GM12878 (cell line): ENCODE data around the gene SNAPC3. TPM values are rescaled to one million over a fixed set of nuclear protein-coding genes. Genes with fewer than 3 reads are reported as not detected.
A peak's percentile ranks its signal among the peaks of the same experiment; 100 is the strongest.

ENCODE experiments used
- ATAC-seq: fragments of 200-7000 bp; cut with Tn5 transposase; 3 replicates; pipeline ENCODE4 v1.9.1; 2020; ENCODE audit warnings: mild to moderate bottlenecking, moderate library complexity
- BruUV-seq: library from RNA; stranded (reverse); fragments of 400-500 nt; replicated peaks from 2 replicates; lab custom pipeline; 2021; lab: Mats Ljungman, UMichigan
- CTCF ChIA-PET: fragments of 300-600 bp; sonication (Branson Sonifier 250); formaldehyde crosslinking; extraction: SDS; loops from one replicate; lab custom pipeline; 2021; ENCODE audit warnings: inconsistent platforms; lab: Yijun Ruan, JAX
- POLR2A ChIA-PET: fragments of 350-600 bp; formaldehyde crosslinking; extraction: SDS; loops from one replicate; lab custom pipeline; 2021; ENCODE audit warnings: inconsistent platforms; lab: Charles Lee
- RAD21 ChIA-PET: fragments of 300-600 bp; sonication (Branson Sonifier 250); formaldehyde crosslinking; loops from one replicate; lab custom pipeline; 2023; ENCODE audit warnings: antibody characterized with exemption; ENCODE audit not compliant: unreplicated experiment; lab: Charles Lee
- SMC1A ChIA-PET: fragments of 300-600 bp; sonication (Branson Sonifier 250); formaldehyde crosslinking; loops from one replicate; lab custom pipeline; 2023; ENCODE audit not compliant: unreplicated experiment, uncharacterized antibody; lab: Charles Lee
- DNase-seq: peaks from one replicate; pipeline ENCODE4 v3.0.0-alpha.2; 2011; ENCODE audit warnings: low read depth, low spot score
- FAIRE-seq: peaks from 3 replicates; lab custom pipeline; 2011; peaks lifted over from hg19 to GRCh38; lab: Jason Lieb, UNC
- H2AFZ ChIP-seq: 2 replicates; pipeline ENCODE4 v1.6.0; 2011; ENCODE audit warnings: low read depth, low read length, control low read depth; ENCODE audit not compliant: control insufficient read depth
- H3K27ac ChIP-seq: 2 replicates; pipeline ENCODE4 v1.5.1; 2011; ENCODE audit warnings: control low read depth; ENCODE audit not compliant: control insufficient read depth, insufficient read depth
- H3K27me3 ChIP-seq, 2 experiments: replicated peaks in 1 of 2; 2 replicates each; pipeline versions ENCODE4 v1.6.0 to v1.6.1; 2011; ENCODE audit warnings: low read length in 1 of 2; ENCODE audit not compliant: control insufficient read depth in 2 of 2, insufficient read depth in 2 of 2
- H3K36me3 ChIP-seq, 2 experiments: 2 replicates each; pipeline ENCODE4 v1.5.1; 2011; ENCODE audit warnings: low read length in 1 of 2; ENCODE audit not compliant: control insufficient read depth in 2 of 2, insufficient read depth in 2 of 2
- H3K4me1 ChIP-seq: 2 replicates; pipeline ENCODE4 v1.6.1; 2011; ENCODE audit warnings: mild to moderate bottlenecking, low read length, moderate library complexity, mixed read lengths; ENCODE audit not compliant: control insufficient read depth, insufficient read depth
- H3K4me2 ChIP-seq: 2 replicates; pipeline ENCODE4 v1.6.0; 2011; ENCODE audit warnings: control low read depth; ENCODE audit not compliant: control insufficient read depth, insufficient read depth
- H3K4me3 ChIP-seq: fragments of 200-600 bp; sonication (generic); 2 replicates; pipeline ENCODE4 v1.5.1; 2016
- H3K79me2 ChIP-seq: 2 replicates; pipeline ENCODE4 v1.6.0; 2011; ENCODE audit warnings: low read length; ENCODE audit not compliant: control insufficient read depth, insufficient read depth
- H3K9ac ChIP-seq: 2 replicates; pipeline ENCODE4 v1.8.0; 2011; ENCODE audit warnings: low read length, control low read depth, mixed read lengths; ENCODE audit not compliant: control insufficient read depth, insufficient read depth
- H3K9me3 ChIP-seq: replicated peaks from 3 replicates; pipeline ENCODE4 v1.5.1; 2011; ENCODE audit warnings: mild to moderate bottlenecking, low read length; ENCODE audit not compliant: control insufficient read depth, insufficient read depth
- H4K20me1 ChIP-seq: 2 replicates; pipeline ENCODE4 v1.6.0; 2011; ENCODE audit not compliant: control insufficient read depth, insufficient read depth
- BCL11A ChIP-seq: IDR thresholded peaks from 2 replicates; pipeline ENCODE4 v1.6.1; 2011; ENCODE audit warnings: low read depth, low read length
- CREB1 ChIP-seq: IDR thresholded peaks from 2 replicates; pipeline ENCODE4 v1.6.1; 2012; ENCODE audit warnings: low read depth, mild to moderate bottlenecking, inconsistent platforms
- EGR1 ChIP-seq, 2 experiments: IDR thresholded peaks; 1 replicate in 1 of 2; 2 replicates in 1 of 2; pipeline ENCODE4 v1.6.1; 2011 to 2012; ENCODE audit warnings: low read depth in 2 of 2, low read length in 2 of 2, borderline replicate concordance in 1 of 2, mild to moderate bottlenecking in 1 of 2, moderate library complexity in 1 of 2
- FOXM1 ChIP-seq: IDR thresholded peaks from 2 replicates; pipeline ENCODE4 v1.6.1; 2012; ENCODE audit warnings: low read depth, mild to moderate bottlenecking, inconsistent platforms, low read length, moderate library complexity
- MEF2B ChIP-seq: fragments of 450-650 bp; IDR thresholded peaks from 2 replicates; pipeline ENCODE4 v1.6.1; 2018; ENCODE audit warnings: mild to moderate bottlenecking, moderate library complexity; ENCODE audit not compliant: partially characterized antibody, poor library complexity, severe bottlenecking
- NFIC ChIP-seq: IDR thresholded peaks from 2 replicates; pipeline ENCODE4 v1.6.1; 2012; ENCODE audit warnings: low read depth, mild to moderate bottlenecking, inconsistent platforms, low read length, moderate library complexity
- POLR2AphosphoS5 ChIP-seq: IDR thresholded peaks from 2 replicates; pipeline ENCODE4 v1.6.1; 2011; ENCODE audit warnings: mild to moderate bottlenecking, low read length, inconsistent platforms
- RAD21 ChIP-seq: IDR thresholded peaks from 2 replicates; pipeline ENCODE4 v1.6.1; 2011; ENCODE audit warnings: mild to moderate bottlenecking, low read depth, low read length, moderate library complexity; ENCODE audit not compliant: insufficient read depth
- ZNF217 ChIP-seq: fragments of 450-650 bp; IDR thresholded peaks from 2 replicates; pipeline ENCODE4 v1.6.1; 2017; ENCODE audit warnings: antibody characterized with exemption, mild to moderate bottlenecking
- WGBS: methylation state at CpG from one replicate; pipeline ENCODE4 v1.1.6; 2016; ENCODE audit warnings: low lambda C conversion rate; ENCODE audit not compliant: insufficient replicate concordance, insufficient coverage; ENCODE audit errors: missing lambda C conversion rate; 5-methylcytosine and 5-hydroxymethylcytosine counted together
- in situ Hi-C: fragments of 300-500 bp; cut with MboI; formaldehyde crosslinking; loops from 9 replicates; pipeline ENCODE4 v1.14.3; 2018; ENCODE audit warnings: mixed read lengths
- intact Hi-C: fragments of 100-400 bp; cut with micrococcal nuclease; formaldehyde crosslinking; loops from one replicate; pipeline ENCODE4 v1.14.2; 2022; ENCODE audit not compliant: unreplicated experiment
- polyA plus RNA-seq, 11 experiments: library from polyadenylated mRNA; depleted of rRNA in 4 of 11; unstranded in 6 of 11; stranded (reverse) in 5 of 11; fragments of >200 nt; fragmentation: Nextera tagmentation in 4 of 11; fragmentation: Illumina TruSeq in 1 of 11; extraction: Ambion mirVana in 4 of 11; extraction: Trizol in 1 of 11; gene quantifications; 1 replicate in 1 of 11; 2 replicates in 10 of 11; pipeline versions ENCODE4 v1.2.1 to v1.2.3, GENCODE V29; 2011 to 2016; ENCODE audit warnings: inconsistent platforms in 2 of 11, missing spikeins in 2 of 11, low read depth in 1 of 11
- total RNA-seq, 4 experiments: library from RNA; depleted of rRNA in 3 of 4; stranded (reverse); fragments of >200 nt in 3 of 4; fragmentation: Illumina TruSeq in 1 of 4; extraction: Trizol in 1 of 4; gene quantifications; 2 replicates each; pipeline versions ENCODE4 v1.2.1 to v1.2.3, GENCODE V29; 2013 to 2021
- TF ChIP-seq, protein P1 (sequence below): IDR thresholded peaks from 2 replicates; pipeline ENCODE4 v1.6.1; 2012; ENCODE audit warnings: low read depth, low read length, improper control_type of control experiment
- TF ChIP-seq, protein P2 (sequence below): IDR thresholded peaks from 2 replicates; pipeline ENCODE4 v1.6.1; 2011; ENCODE audit warnings: low read depth, low read length, improper control_type of control experiment, borderline replicate concordance
- TF ChIP-seq, protein P3 (sequence below): IDR thresholded peaks from 2 replicates; pipeline ENCODE4 v1.6.1; 2012; ENCODE audit warnings: low read length, inconsistent platforms
- TF ChIP-seq, protein P4 (sequence below): fragments of 450-650 bp; IDR thresholded peaks from 2 replicates; pipeline ENCODE4 v1.6.1; 2017; ENCODE audit warnings: mild to moderate bottlenecking, low read depth, inconsistent platforms; ENCODE audit not compliant: poor library complexity, severe bottlenecking
- TF ChIP-seq, protein P5 (sequence below): fragments of 150-350 bp; IDR thresholded peaks from 2 replicates; pipeline ENCODE4 v1.6.1; 2014; ENCODE audit warnings: mild to moderate bottlenecking, low read depth, low read length

Gene SNAPC3
- total and polyA plus RNA-seq, 10 of the 15 experiments (the other 5 are each of a cell fraction or from before 2014, with no cell fraction given) = 5.7 to 47.4 (median 24.6) TPM

DNA sequence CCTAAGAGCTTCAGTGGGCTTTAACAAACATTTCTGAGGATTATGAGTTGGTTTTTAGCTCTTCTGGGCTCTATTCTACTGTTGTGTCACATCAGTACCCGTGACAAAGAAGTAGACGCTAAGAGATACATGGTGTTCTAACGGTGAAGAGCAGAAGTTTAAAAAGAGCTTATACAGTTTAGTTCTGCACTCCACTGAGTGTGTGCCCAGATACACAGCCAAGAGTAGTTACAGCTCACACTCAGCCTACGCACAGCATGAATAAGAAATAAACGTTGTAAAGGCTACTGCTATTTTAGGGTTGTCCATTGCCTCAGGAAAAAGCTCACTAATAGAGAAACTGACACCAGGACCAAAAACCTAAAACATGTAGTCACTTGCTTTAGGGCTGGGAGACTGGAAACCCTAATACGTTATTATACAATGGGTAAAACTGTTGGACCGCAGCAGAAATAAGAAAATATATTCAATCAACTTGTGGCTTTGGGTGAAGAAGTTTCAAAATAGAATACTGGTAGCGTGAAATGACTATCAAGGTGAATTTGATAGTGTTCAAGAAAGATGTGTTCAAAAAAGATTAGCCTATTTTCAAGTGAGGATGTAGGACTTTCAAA lies 53.4 kb downstream of the SNAPC3 start:
- H2AFZ ChIP-seq = no peak overlapping the region
- peak; percentile 20 for DNase-seq
- POLR2A ChIA-PET = interaction anchor here (0.9 to 1.1 kb wide), 5 partner anchors 37 to 55 kb away, joined by 3 to 6 read pairs (median 3); no protein-coding TSS in a partner anchor
- 15% methylated on average over 8 of the region's 8 CpGs for WGBS
- no peak overlapping the region for H3K27ac ChIP-seq
- no peaks in the 10 kb centered on the region for H4K20me1 ChIP-seq
- RAD21 ChIA-PET = interaction anchor here (0.9 to 1.6 kb wide), 5 partner anchors 37 to 61 kb away, joined by 3 to 6 read pairs (median 3); no protein-coding TSS in a partner anchor
- ATAC-seq = peak; percentile 70
- peaks cover 3% of the 10 kb centered on the region for H3K79me2 ChIP-seq
- no peaks in the 10 kb centered on the region for H3K9me3 ChIP-seq
- no peak for FAIRE-seq
- in situ Hi-C loops (no loop called here), intact Hi-C loops (loop anchor here (2.0 kb wide), 1 partner anchor 27 kb away; no protein-coding TSS in a partner anchor)
- H3K4me3 ChIP-seq = no peak overlapping the region
- peaks cover 3% of the 10 kb centered on the region; the same call in 1 of the 2 replicates for H3K4me1 ChIP-seq
- no peak overlapping the region for H3K9ac ChIP-seq
- H3K36me3 ChIP-seq = peaks cover 8 to 21% of the 10 kb centered on the region in 2 experiments
- CTCF ChIA-PET = interaction anchor here (0.9 to 2.2 kb wide), 7 partner anchors 9 to 56 kb away, joined by 3 to 17 read pairs (median 4); no protein-coding TSS in a partner anchor
- SMC1A ChIA-PET = interaction anchor here (1.0 to 4.9 kb wide), 13 partner anchors 9 to 134 kb away, joined by 3 to 18 read pairs (median 4); no protein-coding TSS in a partner anchor
- no TSS peak for BruUV-seq
- H3K27me3 ChIP-seq = no peaks in the 10 kb centered on the region
- H3K4me2 ChIP-seq = no peak overlapping the region
- TF ChIP-seq MEF2B (peak; percentile 55), CREB1 (0 out of 2 replicates have a peak, but pooled peaks have one; percentile 23), POLR2AphosphoS5 (peak; percentile 44; the same call in 1 of the 2 replicates), EGR1 (IDR thresholded peaks at IDR 0.05; ENCODE audit: borderline replicate concordance in 1 of 2, low read depth in 2 of 2, low read length in 2 of 2) (no peak), NFIC (peak; percentile 87), BCL11A (peak; percentile 23; the same call in 1 of the 2 replicates), RAD21 (no peak), ZNF217 (0 out of 2 replicates have a peak, but pooled peaks have one; percentile 61), FOXM1 (peak; percentile 68; the same call in 1 of the 2 replicates)
- TF ChIP-seq, protein P1, sequence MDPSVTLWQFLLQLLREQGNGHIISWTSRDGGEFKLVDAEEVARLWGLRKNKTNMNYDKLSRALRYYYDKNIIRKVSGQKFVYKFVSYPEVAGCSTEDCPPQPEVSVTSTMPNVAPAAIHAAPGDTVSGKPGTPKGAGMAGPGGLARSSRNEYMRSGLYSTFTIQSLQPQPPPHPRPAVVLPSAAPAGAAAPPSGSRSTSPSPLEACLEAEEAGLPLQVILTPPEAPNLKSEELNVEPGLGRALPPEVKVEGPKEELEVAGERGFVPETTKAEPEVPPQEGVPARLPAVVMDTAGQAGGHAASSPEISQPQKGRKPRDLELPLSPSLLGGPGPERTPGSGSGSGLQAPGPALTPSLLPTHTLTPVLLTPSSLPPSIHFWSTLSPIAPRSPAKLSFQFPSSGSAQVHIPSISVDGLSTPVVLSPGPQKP = no peak
- TF ChIP-seq, protein P2, sequence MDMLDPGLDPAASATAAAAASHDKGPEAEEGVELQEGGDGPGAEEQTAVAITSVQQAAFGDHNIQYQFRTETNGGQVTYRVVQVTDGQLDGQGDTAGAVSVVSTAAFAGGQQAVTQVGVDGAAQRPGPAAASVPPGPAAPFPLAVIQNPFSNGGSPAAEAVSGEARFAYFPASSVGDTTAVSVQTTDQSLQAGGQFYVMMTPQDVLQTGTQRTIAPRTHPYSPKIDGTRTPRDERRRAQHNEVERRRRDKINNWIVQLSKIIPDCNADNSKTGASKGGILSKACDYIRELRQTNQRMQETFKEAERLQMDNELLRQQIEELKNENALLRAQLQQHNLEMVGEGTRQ = no peak
- TF ChIP-seq, protein P3, sequence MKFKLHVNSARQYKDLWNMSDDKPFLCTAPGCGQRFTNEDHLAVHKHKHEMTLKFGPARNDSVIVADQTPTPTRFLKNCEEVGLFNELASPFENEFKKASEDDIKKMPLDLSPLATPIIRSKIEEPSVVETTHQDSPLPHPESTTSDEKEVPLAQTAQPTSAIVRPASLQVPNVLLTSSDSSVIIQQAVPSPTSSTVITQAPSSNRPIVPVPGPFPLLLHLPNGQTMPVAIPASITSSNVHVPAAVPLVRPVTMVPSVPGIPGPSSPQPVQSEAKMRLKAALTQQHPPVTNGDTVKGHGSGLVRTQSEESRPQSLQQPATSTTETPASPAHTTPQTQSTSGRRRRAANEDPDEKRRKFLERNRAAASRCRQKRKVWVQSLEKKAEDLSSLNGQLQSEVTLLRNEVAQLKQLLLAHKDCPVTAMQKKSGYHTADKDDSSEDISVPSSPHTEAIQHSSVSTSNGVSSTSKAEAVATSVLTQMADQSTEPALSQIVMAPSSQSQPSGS = peak; percentile 57
- TF ChIP-seq, protein P4, sequence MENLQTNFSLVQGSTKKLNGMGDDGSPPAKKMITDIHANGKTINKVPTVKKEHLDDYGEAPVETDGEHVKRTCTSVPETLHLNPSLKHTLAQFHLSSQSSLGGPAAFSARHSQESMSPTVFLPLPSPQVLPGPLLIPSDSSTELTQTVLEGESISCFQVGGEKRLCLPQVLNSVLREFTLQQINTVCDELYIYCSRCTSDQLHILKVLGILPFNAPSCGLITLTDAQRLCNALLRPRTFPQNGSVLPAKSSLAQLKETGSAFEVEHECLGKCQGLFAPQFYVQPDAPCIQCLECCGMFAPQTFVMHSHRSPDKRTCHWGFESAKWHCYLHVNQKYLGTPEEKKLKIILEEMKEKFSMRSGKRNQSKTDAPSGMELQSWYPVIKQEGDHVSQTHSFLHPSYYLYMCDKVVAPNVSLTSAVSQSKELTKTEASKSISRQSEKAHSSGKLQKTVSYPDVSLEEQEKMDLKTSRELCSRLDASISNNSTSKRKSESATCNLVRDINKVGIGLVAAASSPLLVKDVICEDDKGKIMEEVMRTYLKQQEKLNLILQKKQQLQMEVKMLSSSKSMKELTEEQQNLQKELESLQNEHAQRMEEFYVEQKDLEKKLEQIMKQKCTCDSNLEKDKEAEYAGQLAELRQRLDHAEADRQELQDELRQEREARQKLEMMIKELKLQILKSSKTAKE = no peak
- TF ChIP-seq, protein P5, sequence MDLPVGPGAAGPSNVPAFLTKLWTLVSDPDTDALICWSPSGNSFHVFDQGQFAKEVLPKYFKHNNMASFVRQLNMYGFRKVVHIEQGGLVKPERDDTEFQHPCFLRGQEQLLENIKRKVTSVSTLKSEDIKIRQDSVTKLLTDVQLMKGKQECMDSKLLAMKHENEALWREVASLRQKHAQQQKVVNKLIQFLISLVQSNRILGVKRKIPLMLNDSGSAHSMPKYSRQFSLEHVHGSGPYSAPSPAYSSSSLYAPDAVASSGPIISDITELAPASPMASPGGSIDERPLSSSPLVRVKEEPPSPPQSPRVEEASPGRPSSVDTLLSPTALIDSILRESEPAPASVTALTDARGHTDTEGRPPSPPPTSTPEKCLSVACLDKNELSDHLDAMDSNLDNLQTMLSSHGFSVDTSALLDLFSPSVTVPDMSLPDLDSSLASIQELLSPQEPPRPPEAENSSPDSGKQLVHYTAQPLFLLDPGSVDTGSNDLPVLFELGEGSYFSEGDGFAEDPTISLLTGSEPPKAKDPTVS = no peak
